Activated T-helper 2 cell treated with anti-CD3 and anti-CD28 coated beads, Interferon-gamma antibody, Interleukin-2, Interleukin-4, amounts not matched to agents 10 μg/mL and 5 μg/mL and 100 μg/mL, durations not matched to agents 14 hours and 24 hours and 36 hours (primary cell): ENCODE results near the gene MIEF1. TPM values are rescaled to one million over a fixed set of nuclear protein-coding genes. Genes with fewer than 3 reads are reported as not detected.
A peak's percentile ranks its signal among the peaks of the same experiment; 100 is the strongest.

Experiments
- DNase-seq: peaks from one replicate; pipeline ENCODE4 v3.0.0; 2021; ENCODE audit warnings: low spot score
- H3K27ac Mint-ChIP-seq: one replicate; pipeline ENCODE4 v1.8.0; 2021; ENCODE audit warnings: mixed read lengths
- H3K27me3 Mint-ChIP-seq: one replicate; pipeline ENCODE4 v1.8.0; 2021; ENCODE audit warnings: low read depth, mixed read lengths
- H3K36me3 Mint-ChIP-seq: one replicate; pipeline ENCODE4 v1.8.0; 2021; ENCODE audit warnings: low read depth, mixed read lengths
- H3K4me1 Mint-ChIP-seq: one replicate; pipeline ENCODE4 v1.8.0; 2021; ENCODE audit warnings: low read depth, mixed read lengths
- H3K4me3 Mint-ChIP-seq: one replicate; pipeline ENCODE4 v1.8.0; 2021; ENCODE audit warnings: low read depth, mild to moderate bottlenecking, moderate library complexity, mixed read lengths
- H3K9me3 Mint-ChIP-seq: one replicate; pipeline ENCODE4 v1.8.0; 2021; ENCODE audit warnings: mixed read lengths
- intact Hi-C: fragments of 100-400 bp; cut with micrococcal nuclease; formaldehyde crosslinking; loops from one replicate; pipeline ENCODE4 v1.15.1; 2023
- total RNA-seq: library from RNA; stranded (reverse); gene quantifications from 2 replicates; pipeline ENCODE4 v1.2.3, GENCODE V29; 2022

MIEF1 gene
- total RNA-seq, 1 donor from 2014 or later = 46.9 TPM

GRCh38 chr22:39463931-39464390 is 38.1 kb upstream of the MIEF1 start:
- DNase-seq = no peak
- Mint-ChIP-seq H3K4me3 (no peak overlapping the region), H3K27ac (no peak overlapping the region), H3K27me3 (peaks cover 19% of the 10 kb centered on the region), H3K9me3 (no peaks in the 10 kb centered on the region), H3K4me1 (peaks cover 1% of the 10 kb centered on the region), H3K36me3 (no peaks in the 10 kb centered on the region)
- intact Hi-C loops = no loop called here

- no peak for DNase-seq
- Mint-ChIP-seq H3K36me3 (no peaks in the 10 kb centered on the region), H3K4me1 (peaks cover 3% of the 10 kb centered on the region), H3K27ac (no peak overlapping the region), H3K9me3 (no peaks in the 10 kb centered on the region), H3K27me3 (peaks cover 7% of the 10 kb centered on the region), H3K4me3 (no peak overlapping the region)
- intact Hi-C loops = no loop called here
Observed at GRCh38 chr22:39466228-39467006, 35.7 kb upstream of the MIEF1 start.

GRCh38 chr22:39467390-39467895 is 34.6 kb upstream of the MIEF1 start:
- no peak overlapping the region for H3K27ac Mint-ChIP-seq

GRCh38 chr22:39468487-39469325 is 33.4 kb upstream of the MIEF1 start:
- H3K4me3 Mint-ChIP-seq = no peak overlapping the region
- H3K9me3 Mint-ChIP-seq = no peaks in the 10 kb centered on the region
- H3K36me3 Mint-ChIP-seq = no peaks in the 10 kb centered on the region
- no peak for DNase-seq
- intact Hi-C loops = no loop called here
- peaks cover 11% of the 10 kb centered on the region for H3K4me1 Mint-ChIP-seq
- peaks cover 4% of the 10 kb centered on the region for H3K27me3 Mint-ChIP-seq
- H3K27ac Mint-ChIP-seq = no peak overlapping the region

More at GRCh38 chr22:39467390-39467895, 34.6 kb upstream of the MIEF1 start:
- Mint-ChIP-seq H3K27me3 (peaks cover 4% of the 10 kb centered on the region), H3K4me3 (no peak overlapping the region), H3K4me1 (peaks cover 7% of the 10 kb centered on the region), H3K36me3 (no peaks in the 10 kb centered on the region), H3K9me3 (no peaks in the 10 kb centered on the region)
- intact Hi-C loops = no loop called here
- DNase-seq = no peak

- no peak overlapping the region for H3K4me3 Mint-ChIP-seq
- intact Hi-C loops = no loop called here
- no peak overlapping the region for H3K27ac Mint-ChIP-seq
- H3K36me3 Mint-ChIP-seq = no peaks in the 10 kb centered on the region
- H3K9me3 Mint-ChIP-seq = no peaks in the 10 kb centered on the region
- H3K27me3 Mint-ChIP-seq = peaks cover 4% of the 10 kb centered on the region
- DNase-seq = no peak
- H3K4me1 Mint-ChIP-seq = peaks cover 11% of the 10 kb centered on the region
Observed at GRCh38 chr22:39469326-39469680, 32.8 kb upstream of the MIEF1 start.

GRCh38 chr22:39469681-39470450 is 32.2 kb upstream of the MIEF1 start:
- H3K36me3 Mint-ChIP-seq = no peaks in the 10 kb centered on the region
- peaks cover 11% of the 10 kb centered on the region for H3K4me1 Mint-ChIP-seq
- no peak overlapping the region for H3K4me3 Mint-ChIP-seq
- no peaks in the 10 kb centered on the region for H3K9me3 Mint-ChIP-seq
- H3K27me3 Mint-ChIP-seq = peaks cover 4% of the 10 kb centered on the region
- no peak for DNase-seq
- H3K27ac Mint-ChIP-seq = no peak overlapping the region
- intact Hi-C loops = no loop called here

GRCh38 chr22:39470451-39471291 is 31.4 kb upstream of the MIEF1 start:
- Mint-ChIP-seq H3K9me3 (no peaks in the 10 kb centered on the region), H3K36me3 (no peaks in the 10 kb centered on the region), H3K27me3 (peaks cover 4% of the 10 kb centered on the region), H3K4me3 (no peak overlapping the region), H3K4me1 (peaks cover 11% of the 10 kb centered on the region), H3K27ac (no peak overlapping the region)
- no peak for DNase-seq
- intact Hi-C loops = no loop called here

GRCh38 chr22:39471381-39472141 is 30.5 kb upstream of the MIEF1 start:
- Mint-ChIP-seq H3K27me3 (peaks cover 4% of the 10 kb centered on the region), H3K4me3 (no peak overlapping the region), H3K9me3 (no peaks in the 10 kb centered on the region), H3K27ac (peak overlapping the region; percentile 5), H3K36me3 (no peaks in the 10 kb centered on the region), H3K4me1 (peaks cover 11% of the 10 kb centered on the region)
- DNase-seq = no peak
- intact Hi-C loops = no loop called here

- intact Hi-C loops = no loop called here
- peaks cover 10% of the 10 kb centered on the region for H3K4me1 Mint-ChIP-seq
Observed at GRCh38 chr22:39472570-39473556, 29.2 kb upstream of the MIEF1 start.

GRCh38 chr22:39473851-39474250 is 28.2 kb upstream of the MIEF1 start:
- Mint-ChIP-seq H3K4me3 (no peak overlapping the region), H3K27me3 (no peaks in the 10 kb centered on the region), H3K9me3 (no peaks in the 10 kb centered on the region), H3K27ac (no peak overlapping the region), H3K4me1 (peaks cover 10% of the 10 kb centered on the region), H3K36me3 (no peaks in the 10 kb centered on the region)
- DNase-seq = no peak
- intact Hi-C loops = no loop called here

More at GRCh38 chr22:39472570-39473556, 29.2 kb upstream of the MIEF1 start:
- DNase-seq = no peak
- Mint-ChIP-seq H3K36me3 (no peaks in the 10 kb centered on the region), H3K27ac (no peak overlapping the region), H3K9me3 (no peaks in the 10 kb centered on the region), H3K27me3 (peaks cover 4% of the 10 kb centered on the region), H3K4me3 (no peak overlapping the region)
